NB4 (cell line): ENCODE data around the gene CCDC54.

ENCODE experiments used
- POLR2A ChIP-seq: IDR thresholded peaks from 2 replicates; pipeline ENCODE4 v1.6.1; 2011; ENCODE audit warnings: mild to moderate bottlenecking; ENCODE audit not compliant: insufficient read length; ENCODE audit errors: extremely low read depth
- TF ChIP-seq, protein P1 (sequence below): IDR thresholded peaks from one replicate; pipeline ENCODE4 v1.5.1; 2012; ENCODE audit warnings: low read depth, low read length

DNA sequence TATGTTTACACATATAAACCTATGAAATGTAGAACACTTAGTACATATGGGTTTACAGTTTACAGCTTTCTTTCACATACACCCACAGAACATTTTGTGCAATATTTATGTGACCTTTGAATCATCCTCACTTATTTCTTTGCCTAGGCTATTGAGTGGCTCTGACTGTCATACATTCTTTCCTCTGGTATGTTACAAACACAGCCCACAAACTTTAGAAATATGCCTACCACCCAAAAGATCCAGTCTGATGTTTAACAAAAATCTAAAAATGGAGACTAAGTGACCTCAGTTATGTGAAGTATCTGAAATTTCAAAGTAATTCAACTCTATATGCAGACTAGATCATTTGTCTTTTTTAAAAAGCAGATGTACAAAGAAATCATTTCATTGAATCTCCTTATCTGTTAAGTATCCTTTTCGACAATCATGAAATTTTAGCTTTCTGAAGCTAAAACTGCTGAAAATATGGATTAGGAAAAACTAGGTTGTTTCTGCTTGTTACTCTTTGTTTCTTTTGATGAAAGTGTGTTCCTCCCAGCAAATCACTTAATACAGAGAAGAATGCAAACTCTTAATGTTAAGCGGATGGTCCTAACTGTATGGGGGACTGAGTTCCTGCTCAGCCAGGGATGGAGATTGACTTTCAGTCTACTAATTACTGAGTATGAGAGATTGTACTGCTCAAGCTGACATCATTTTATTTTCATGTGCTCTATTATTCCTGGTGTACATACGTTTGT is 27.7 kb downstream of the CCDC54 start:
- TF ChIP-seq POLR2A, result no peak
- TF ChIP-seq, protein P1, sequence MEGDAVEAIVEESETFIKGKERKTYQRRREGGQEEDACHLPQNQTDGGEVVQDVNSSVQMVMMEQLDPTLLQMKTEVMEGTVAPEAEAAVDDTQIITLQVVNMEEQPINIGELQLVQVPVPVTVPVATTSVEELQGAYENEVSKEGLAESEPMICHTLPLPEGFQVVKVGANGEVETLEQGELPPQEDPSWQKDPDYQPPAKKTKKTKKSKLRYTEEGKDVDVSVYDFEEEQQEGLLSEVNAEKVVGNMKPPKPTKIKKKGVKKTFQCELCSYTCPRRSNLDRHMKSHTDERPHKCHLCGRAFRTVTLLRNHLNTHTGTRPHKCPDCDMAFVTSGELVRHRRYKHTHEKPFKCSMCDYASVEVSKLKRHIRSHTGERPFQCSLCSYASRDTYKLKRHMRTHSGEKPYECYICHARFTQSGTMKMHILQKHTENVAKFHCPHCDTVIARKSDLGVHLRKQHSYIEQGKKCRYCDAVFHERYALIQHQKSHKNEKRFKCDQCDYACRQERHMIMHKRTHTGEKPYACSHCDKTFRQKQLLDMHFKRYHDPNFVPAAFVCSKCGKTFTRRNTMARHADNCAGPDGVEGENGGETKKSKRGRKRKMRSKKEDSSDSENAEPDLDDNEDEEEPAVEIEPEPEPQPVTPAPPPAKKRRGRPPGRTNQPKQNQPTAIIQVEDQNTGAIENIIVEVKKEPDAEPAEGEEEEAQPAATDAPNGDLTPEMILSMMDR, result no peak
